AG09309 (cell line): ENCODE measurements around the gene SLC39A8.

Experiments
- DNase-seq: peaks from one replicate; pipeline ENCODE4 v3.0.0-alpha.2; 2010; ENCODE audit warnings: low read depth
- H3K4me3 ChIP-seq: 2 replicates; pipeline ENCODE4 v1.5.1; 2011; ENCODE audit warnings: mild to moderate bottlenecking, low read depth, low read length, moderate library complexity; ENCODE audit not compliant: control insufficient read depth
- CTCF ChIP-seq: IDR thresholded peaks from 2 replicates; pipeline ENCODE4 v1.5.1; 2011; ENCODE audit warnings: mild to moderate bottlenecking, low read depth, low read length, inconsistent platforms; ENCODE audit not compliant: insufficient read depth, control insufficient read depth; ENCODE audit errors: missing control alignments

Gene SLC39A8

GRCh38 chr4:102217345-102217744 lies 127.9 kb downstream of the SLC39A8 start:
- no peak overlapping the region for H3K4me3 ChIP-seq
- TF ChIP-seq CTCF = no peak
- DNase-seq = no peak

GRCh38 chr4:102216666-102217065 lies 128.6 kb downstream of the SLC39A8 start:
- no peak for DNase-seq
- no peak overlapping the region for H3K4me3 ChIP-seq
- no peak for TF ChIP-seq CTCF

GRCh38 chr4:102213031-102213430 lies 132.3 kb downstream of the SLC39A8 start:
- no peak for DNase-seq
- no peak overlapping the region for H3K4me3 ChIP-seq
- no peak for TF ChIP-seq CTCF
